Parathyroid adenoma (tissue), 2 donors: Measurements from ENCODE around the gene NAXD.

Source experiments
- H2AFZ ChIP-seq: fragments of 300-600 bp; sonication (generic); one replicate; pipeline ENCODE4 v1.7.0; 2017; ENCODE audit warnings: antibody characterized with exemption, mild to moderate bottlenecking
- H3K27ac ChIP-seq: fragments of 300-600 bp; sonication (generic); one replicate; pipeline ENCODE4 v1.7.0; 2017
- H3K27me3 ChIP-seq: fragments of 300-600 bp; sonication (generic); one replicate; pipeline ENCODE4 v1.7.0; 2017; ENCODE audit warnings: low read length; ENCODE audit not compliant: control insufficient read depth, insufficient read depth
- H3K36me3 ChIP-seq: fragments of 300-600 bp; sonication (generic); one replicate; pipeline ENCODE4 v1.7.0; 2017; ENCODE audit warnings: low read length; ENCODE audit not compliant: control insufficient read depth, insufficient read depth
- H3K4me1 ChIP-seq: fragments of 300-600 bp; sonication (generic); one replicate; pipeline ENCODE4 v1.7.0; 2017; ENCODE audit warnings: control low read depth
- H3K4me2 ChIP-seq: fragments of 300-600 bp; sonication (generic); one replicate; pipeline ENCODE4 v1.7.0; 2017; ENCODE audit warnings: low read length
- H3K4me3 ChIP-seq: fragments of 300-600 bp; sonication (generic); one replicate; pipeline ENCODE4 v1.7.0; 2017; ENCODE audit warnings: low read depth, low read length
- H3K79me2 ChIP-seq: fragments of 300-600 bp; sonication (generic); one replicate; pipeline ENCODE4 v1.7.0; 2017; ENCODE audit warnings: control low read depth
- H3K9ac ChIP-seq: fragments of 300-600 bp; sonication (generic); one replicate; pipeline ENCODE4 v1.7.0; 2017; ENCODE audit warnings: mild to moderate bottlenecking
- H3K9me3 ChIP-seq: fragments of 300-600 bp; sonication (generic); one replicate; pipeline ENCODE4 v1.7.0; 2017; ENCODE audit warnings: low read length; ENCODE audit not compliant: control insufficient read depth
- CTCF ChIP-seq: fragments of 300-600 bp; sonication (generic); IDR thresholded peaks from one replicate; pipeline ENCODE4 v1.7.0; 2017; ENCODE audit warnings: antibody characterized with exemption, mild to moderate bottlenecking
- donor health status: primary hyperparathyroidism.

Gene NAXD

GRCh38 chr13:110677731-110678545, 62.6 kb downstream of the NAXD start:
- H3K4me2 ChIP-seq = no peak overlapping the region
- H3K9ac ChIP-seq = no peak overlapping the region
- H2AFZ ChIP-seq = no peak overlapping the region
- no peak for TF ChIP-seq CTCF
- H3K4me3 ChIP-seq = no peak overlapping the region
- no peaks in the 10 kb centered on the region for H3K4me1 ChIP-seq
- H3K27ac ChIP-seq = no peak overlapping the region
- no peaks in the 10 kb centered on the region for H3K36me3 ChIP-seq
- H3K9me3 ChIP-seq = no peaks in the 10 kb centered on the region
- no peaks in the 10 kb centered on the region for H3K27me3 ChIP-seq
- peaks cover 3% of the 10 kb centered on the region for H3K79me2 ChIP-seq

GRCh38 chr13:110680852-110681251, 65.5 kb downstream of the NAXD start:
- Histone ChIP-seq H2AFZ (no peak overlapping the region), H3K4me1 (no peaks in the 10 kb centered on the region), H3K4me2 (no peak overlapping the region), H3K27ac (no peak overlapping the region), H3K4me3 (no peak overlapping the region), H3K9ac (no peak overlapping the region), H3K79me2 (peaks cover 3% of the 10 kb centered on the region), H3K9me3 (no peaks in the 10 kb centered on the region), H3K27me3 (no peaks in the 10 kb centered on the region), H3K36me3 (no peaks in the 10 kb centered on the region)
- no peak for TF ChIP-seq CTCF

GRCh38 chr13:110681868-110682550, 66.7 kb downstream of the NAXD start:
- Histone ChIP-seq H3K4me1 (no peaks in the 10 kb centered on the region), H3K27me3 (no peaks in the 10 kb centered on the region), H3K9ac (no peak overlapping the region), H3K9me3 (no peaks in the 10 kb centered on the region), H3K79me2 (peaks cover 3% of the 10 kb centered on the region), H3K4me2 (no peak overlapping the region), H3K4me3 (no peak overlapping the region), H3K36me3 (no peaks in the 10 kb centered on the region), H3K27ac (no peak overlapping the region), H2AFZ (no peak overlapping the region)
- no peak for TF ChIP-seq CTCF

DNA sequence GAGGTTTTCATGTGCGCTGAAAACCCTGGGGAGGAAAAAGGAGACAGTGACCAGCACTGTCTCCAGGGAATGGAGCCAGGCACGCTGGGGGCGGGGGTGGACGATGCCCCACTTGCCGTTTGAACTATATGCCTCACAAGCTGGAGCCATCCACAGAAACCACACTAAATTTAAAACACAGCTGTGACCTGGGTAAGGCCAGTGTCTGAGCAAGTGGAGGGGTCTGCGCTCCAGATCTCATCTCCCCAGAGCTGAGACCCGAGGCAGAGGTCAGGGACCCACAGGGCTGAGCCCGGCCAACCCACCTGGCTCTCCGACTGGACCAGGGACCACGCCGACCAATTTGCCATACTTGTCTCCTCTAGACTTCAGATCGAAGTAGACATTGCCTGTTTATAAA, 67.4 kb downstream of the NAXD start:
- Histone ChIP-seq H2AFZ (no peak overlapping the region), H3K9me3 (no peaks in the 10 kb centered on the region), H3K79me2 (peaks cover 3% of the 10 kb centered on the region), H3K4me1 (no peaks in the 10 kb centered on the region), H3K27me3 (no peaks in the 10 kb centered on the region), H3K36me3 (no peaks in the 10 kb centered on the region), H3K4me2 (no peak overlapping the region), H3K27ac (no peak overlapping the region), H3K9ac (no peak overlapping the region), H3K4me3 (no peak overlapping the region)
- no peak for TF ChIP-seq CTCF
